Brain microvascular endothelial cell (primary cell): ENCODE measurements around the gene PCGF6.

Experiments used
- DNase-seq: peaks from one replicate; pipeline ENCODE4 v3.0.0-alpha.2; 2020
- H3K27ac ChIP-seq: fragments of 250-450 bp; sonication (Bioruptor Pico); 2 replicates; pipeline ENCODE4 v1.5.1; 2020; ENCODE audit warnings: mild to moderate bottlenecking, moderate library complexity
- H3K27me3 ChIP-seq: fragments of 250-450 bp; sonication (Bioruptor Pico); replicated peaks from 2 replicates; pipeline ENCODE4 v1.5.1; 2020; ENCODE audit warnings: mild to moderate bottlenecking
- H3K36me3 ChIP-seq: fragments of 250-450 bp; sonication (Bioruptor Pico); replicated peaks from 2 replicates; pipeline ENCODE4 v1.5.1; 2020; ENCODE audit warnings: mild to moderate bottlenecking
- H3K4me3 ChIP-seq: 2 replicates; pipeline ENCODE4 v1.5.1; 2011; ENCODE audit warnings: low read depth, mild to moderate bottlenecking, control low read depth, low read length, moderate library complexity
- in situ Hi-C: cut with HindIII; loops from 2 replicates; pipeline ENCODE4 v1.10.0; 2017; ENCODE audit warnings: low sequenced_read_pairs, low pct_ligation_motif_present
- TF ChIP-seq, protein P1 (sequence below): IDR thresholded peaks from 2 replicates; pipeline ENCODE4 v1.5.1; 2011; ENCODE audit warnings: low read depth, mild to moderate bottlenecking, moderate library complexity, low read length, control low read depth, inconsistent platforms; ENCODE audit errors: missing control alignments

Gene PCGF6

DNA sequence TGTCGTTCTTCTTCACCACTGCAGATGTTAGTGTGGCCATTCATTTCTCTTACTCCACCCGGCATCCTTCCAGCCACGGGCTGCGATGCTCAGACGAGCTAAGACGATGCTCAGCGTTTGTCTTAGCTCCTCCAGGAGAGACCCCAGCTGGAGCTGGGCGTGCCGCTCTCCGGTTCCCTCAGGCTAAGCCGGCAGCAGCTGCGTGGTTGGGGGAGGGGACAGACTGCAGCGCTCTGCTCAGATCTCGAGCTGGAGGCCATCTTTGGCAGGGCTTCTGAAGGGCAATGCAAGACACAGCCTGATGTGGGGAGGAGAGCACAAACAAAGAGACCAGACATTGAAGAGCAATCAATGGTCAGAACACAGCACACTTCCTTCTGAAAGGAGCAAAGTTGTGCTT is 69.2 kb downstream of the PCGF6 start:
- in situ Hi-C loops = no loop called here
- no peak overlapping the region for H3K27ac ChIP-seq
- DNase-seq = no peak
- peaks cover 10% of the 10 kb centered on the region for H3K27me3 ChIP-seq
- TF ChIP-seq, protein P1, sequence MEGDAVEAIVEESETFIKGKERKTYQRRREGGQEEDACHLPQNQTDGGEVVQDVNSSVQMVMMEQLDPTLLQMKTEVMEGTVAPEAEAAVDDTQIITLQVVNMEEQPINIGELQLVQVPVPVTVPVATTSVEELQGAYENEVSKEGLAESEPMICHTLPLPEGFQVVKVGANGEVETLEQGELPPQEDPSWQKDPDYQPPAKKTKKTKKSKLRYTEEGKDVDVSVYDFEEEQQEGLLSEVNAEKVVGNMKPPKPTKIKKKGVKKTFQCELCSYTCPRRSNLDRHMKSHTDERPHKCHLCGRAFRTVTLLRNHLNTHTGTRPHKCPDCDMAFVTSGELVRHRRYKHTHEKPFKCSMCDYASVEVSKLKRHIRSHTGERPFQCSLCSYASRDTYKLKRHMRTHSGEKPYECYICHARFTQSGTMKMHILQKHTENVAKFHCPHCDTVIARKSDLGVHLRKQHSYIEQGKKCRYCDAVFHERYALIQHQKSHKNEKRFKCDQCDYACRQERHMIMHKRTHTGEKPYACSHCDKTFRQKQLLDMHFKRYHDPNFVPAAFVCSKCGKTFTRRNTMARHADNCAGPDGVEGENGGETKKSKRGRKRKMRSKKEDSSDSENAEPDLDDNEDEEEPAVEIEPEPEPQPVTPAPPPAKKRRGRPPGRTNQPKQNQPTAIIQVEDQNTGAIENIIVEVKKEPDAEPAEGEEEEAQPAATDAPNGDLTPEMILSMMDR = no peak
- H3K4me3 ChIP-seq = no peak overlapping the region
- H3K36me3 ChIP-seq = no peaks in the 10 kb centered on the region

DNA sequence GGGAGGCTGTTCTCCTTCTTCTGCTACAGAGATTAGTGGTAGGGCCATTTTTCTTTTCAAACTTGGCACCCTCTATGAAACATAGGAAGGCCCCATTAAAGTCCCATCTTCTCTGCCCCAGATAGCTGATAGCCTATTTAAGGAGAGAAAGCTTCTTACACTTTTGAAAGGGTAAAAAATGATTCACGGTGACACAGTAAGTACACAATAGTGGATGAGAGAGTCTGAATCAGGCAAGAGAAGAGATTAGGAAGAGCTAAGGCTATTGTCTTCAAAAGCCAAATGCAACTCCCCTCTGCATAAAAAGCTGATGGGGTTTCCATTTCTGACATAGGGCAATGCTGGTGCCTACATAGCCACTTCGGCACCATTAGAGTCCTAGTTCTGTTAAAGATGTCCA is 70.4 kb downstream of the PCGF6 start:
- Histone ChIP-seq H3K27ac (no peak overlapping the region), H3K36me3 (no peaks in the 10 kb centered on the region), H3K27me3 (peaks cover 18% of the 10 kb centered on the region), H3K4me3 (no peak overlapping the region)
- no peak for DNase-seq
- in situ Hi-C loops = no loop called here
- TF ChIP-seq, protein P1 = no peak

DNA sequence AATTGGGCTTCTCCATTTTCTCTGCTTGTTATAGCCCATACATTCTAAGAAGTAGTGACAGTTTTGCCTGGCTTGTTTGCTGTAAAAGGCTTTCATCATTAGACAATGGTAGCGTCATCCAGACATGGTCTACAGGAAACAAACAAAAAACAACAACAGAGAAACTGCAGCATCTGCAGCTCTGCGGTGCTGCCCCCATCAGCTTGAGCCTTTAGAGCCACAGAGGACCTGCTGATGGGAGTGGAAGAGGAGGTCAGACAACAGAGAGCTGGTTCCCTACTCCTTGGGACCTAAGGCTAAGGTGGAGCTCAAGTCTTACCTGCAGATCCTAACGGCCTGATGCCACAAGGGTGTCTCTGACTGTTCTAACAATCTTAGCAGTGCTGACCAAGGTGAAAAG is 70.9 kb downstream of the PCGF6 start:
- peaks cover 18% of the 10 kb centered on the region for H3K27me3 ChIP-seq
- no peak for DNase-seq

DNA sequence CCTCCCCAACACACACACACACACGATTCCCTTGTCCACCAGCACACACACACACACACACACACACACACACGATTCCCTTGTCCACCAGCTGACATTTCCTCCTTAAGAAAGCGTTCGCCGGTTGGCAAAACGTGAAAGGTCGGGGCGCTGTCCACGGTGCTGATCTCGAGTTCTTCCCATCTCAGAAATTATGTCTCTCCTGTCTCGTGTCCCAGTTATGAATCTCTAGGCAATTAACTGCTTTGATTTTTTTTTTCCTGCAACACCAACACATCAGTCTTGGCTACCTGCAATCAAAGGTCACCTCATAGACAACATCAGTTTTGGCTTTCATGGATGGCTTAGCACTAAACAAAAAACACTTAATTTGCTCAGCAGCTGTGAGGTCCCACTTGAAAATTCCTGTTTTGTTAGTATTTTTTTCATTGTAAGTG is 72.1 kb downstream of the PCGF6 start:
- peaks cover 18% of the 10 kb centered on the region for H3K27me3 ChIP-seq
- H3K4me3 ChIP-seq = no peak overlapping the region
- H3K27ac ChIP-seq = no peak overlapping the region
- peak; percentile 24 for DNase-seq
- in situ Hi-C loops = no loop called here
- TF ChIP-seq, protein P1 = no peak
- H3K36me3 ChIP-seq = no peaks in the 10 kb centered on the region

More for the DNA sequence above, 70.9 kb downstream of the PCGF6 start:
- in situ Hi-C loops = no loop called here
- H3K36me3 ChIP-seq = no peaks in the 10 kb centered on the region
- H3K4me3 ChIP-seq = no peak overlapping the region
- H3K27ac ChIP-seq = no peak overlapping the region
- TF ChIP-seq, protein P1 = no peak

DNA sequence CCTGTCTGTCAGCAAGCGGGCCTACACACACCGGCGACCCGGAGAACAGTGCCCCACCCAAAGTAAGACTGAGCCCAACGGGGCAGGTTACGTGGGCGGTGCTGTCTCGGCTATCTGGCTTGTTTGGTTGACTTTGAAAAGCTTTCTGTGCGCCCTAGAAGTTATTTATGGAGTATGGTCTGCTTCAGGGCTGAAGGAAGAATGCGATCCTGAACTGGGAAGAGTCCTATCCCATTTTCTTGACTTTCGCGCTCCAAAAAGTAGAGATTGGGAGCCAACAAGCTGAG is 72.5 kb downstream of the PCGF6 start:
- no peak for DNase-seq
- Histone ChIP-seq H3K36me3 (no peaks in the 10 kb centered on the region), H3K27me3 (peaks cover 18% of the 10 kb centered on the region), H3K27ac (no peak overlapping the region), H3K4me3 (no peak overlapping the region)
- in situ Hi-C loops = no loop called here
- TF ChIP-seq, protein P1 = no peak

DNA sequence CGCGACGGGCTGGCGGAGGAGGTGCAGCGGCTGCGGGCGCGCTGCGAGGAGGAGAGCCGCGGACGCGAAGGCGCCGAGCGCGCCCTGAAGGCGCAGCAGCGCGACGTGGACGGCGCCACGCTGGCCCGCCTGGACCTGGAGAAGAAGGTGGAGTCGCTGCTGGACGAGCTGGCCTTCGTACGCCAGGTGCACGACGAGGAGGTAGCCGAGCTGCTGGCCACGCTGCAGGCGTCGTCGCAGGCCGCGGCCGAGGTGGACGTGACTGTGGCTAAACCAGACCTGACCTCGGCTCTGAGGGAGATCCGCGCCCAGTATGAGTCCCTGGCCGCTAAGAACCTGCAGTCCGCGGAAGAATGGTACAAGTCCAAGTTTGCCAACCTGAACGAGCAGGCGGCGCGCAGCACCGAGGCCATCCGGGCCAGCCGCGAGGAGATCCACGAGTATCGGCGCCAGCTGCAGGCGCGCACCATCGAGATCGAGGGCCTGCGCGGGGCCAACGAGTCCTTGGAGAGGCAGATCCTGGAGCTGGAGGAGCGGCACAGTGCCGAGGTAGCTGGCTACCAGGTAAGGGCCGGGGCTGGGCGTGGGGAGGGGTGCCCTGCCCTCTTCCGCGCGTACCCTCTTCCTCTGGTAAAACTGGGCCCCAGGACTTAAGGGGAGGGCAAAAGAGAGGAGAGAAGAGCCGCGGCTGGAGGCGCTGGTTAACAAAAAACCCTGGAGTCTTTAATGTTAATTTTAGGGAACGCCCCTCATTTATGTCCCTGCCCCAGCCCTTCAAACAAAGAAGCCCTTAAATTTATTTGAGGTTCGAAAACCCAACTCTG is 73.0 kb downstream of the PCGF6 start:
- in situ Hi-C loops = no loop called here
- Histone ChIP-seq H3K4me3 (peak overlapping the region; percentile 17), H3K27me3 (peaks cover 18% of the 10 kb centered on the region), H3K36me3 (no peaks in the 10 kb centered on the region), H3K27ac (no peak overlapping the region)
- TF ChIP-seq, protein P1 = no peak
- DNase-seq = no peak
